Measurements from ENCODE around the gene SNED1. TPM values are rescaled to one million over a fixed set of nuclear protein-coding genes. Genes with fewer than 3 reads are reported as not detected.

Gene SNED1
- total RNA-seq, 2 experiments from 2014 or later, result 2.8 to 13.6 TPM

DNA sequence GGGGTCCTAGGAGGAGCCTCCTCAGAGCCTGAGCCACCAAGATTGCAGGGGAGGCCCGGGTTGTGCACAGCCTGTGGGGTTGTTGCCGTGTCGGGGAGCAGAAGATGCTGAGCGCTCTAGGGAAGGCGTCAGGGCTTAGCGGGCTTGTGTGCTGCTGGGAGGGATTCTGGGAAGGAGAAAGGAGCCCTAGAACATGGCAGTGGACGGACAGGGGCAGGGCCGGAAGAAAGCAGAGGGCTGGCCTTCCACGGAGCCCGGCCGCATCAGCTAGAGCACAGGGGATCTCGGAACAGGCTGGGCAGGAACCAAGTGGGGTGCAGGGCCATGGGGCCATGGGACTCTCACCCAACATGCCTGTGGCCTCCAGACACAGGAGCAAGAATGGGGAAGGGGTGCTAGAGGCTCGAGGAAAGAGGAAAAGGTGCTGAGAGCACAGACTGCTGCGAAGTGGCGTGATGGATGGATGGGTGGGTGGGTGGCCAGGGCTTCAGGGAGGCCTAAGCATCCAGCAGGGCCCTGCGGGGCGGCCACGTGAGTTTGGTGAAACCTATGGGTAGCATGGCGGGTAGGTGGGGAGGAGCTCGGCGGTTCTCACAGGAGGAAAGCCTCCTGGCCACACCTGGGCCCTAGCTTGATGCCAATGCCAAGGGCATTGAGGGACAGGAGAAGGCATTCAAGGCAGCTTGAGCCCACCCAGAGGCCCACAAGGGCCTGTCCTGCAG is 67.9 kb downstream of the SNED1 start:
- Histone ChIP-seq H3K79me2 (ENCODE audit: insufficient read depth, low read depth, low read length) (no peaks in the 10 kb centered on the region), H3K4me2 (ENCODE audit: low read length) (no peak overlapping the region), H3K4me3 (ENCODE audit: low read depth, low read length, poor library complexity, severe bottlenecking) (no peak overlapping the region), H3K4me1 (ENCODE audit: insufficient read depth, low read length, poor library complexity, severe bottlenecking) (no peaks in the 10 kb centered on the region), H3K27ac (ENCODE audit: low read depth, low read length, poor library complexity, severe bottlenecking) (no peak overlapping the region), H2AFZ (ENCODE audit: low read length) (no peak overlapping the region), H4K20me1 (ENCODE audit: insufficient read depth, low read length) (no peaks in the 10 kb centered on the region), H3K9me2 (ENCODE audit: insufficient read depth, low read length) (no peaks in the 10 kb centered on the region), H3K36me3 (ENCODE audit: insufficient read depth, low read length) (no peaks in the 10 kb centered on the region), H3K9me3 (ENCODE audit: low read length) (no peaks in the 10 kb centered on the region)
- intact Hi-C loops (cut with micrococcal nuclease; ENCODE audit: unreplicated experiment), result no loop called here
- POLR2A ChIA-PET, result no interaction called here
- TF ChIP-seq EZH2phosphoT487 (IDR thresholded peaks at IDR 0.05; ENCODE audit: borderline replicate concordance, low read depth, low read length) (no peak), CTCF (conservative IDR thresholded peaks at IDR 0.05; ENCODE audit: low read length) (no peak)
- BruUV-seq (replicated peaks), result no TSS peak
- CTCF ChIA-PET (ENCODE audit: unreplicated experiment), result no interaction called here
- DNase-seq (ENCODE audit: low spot score), result no peak

DNA sequence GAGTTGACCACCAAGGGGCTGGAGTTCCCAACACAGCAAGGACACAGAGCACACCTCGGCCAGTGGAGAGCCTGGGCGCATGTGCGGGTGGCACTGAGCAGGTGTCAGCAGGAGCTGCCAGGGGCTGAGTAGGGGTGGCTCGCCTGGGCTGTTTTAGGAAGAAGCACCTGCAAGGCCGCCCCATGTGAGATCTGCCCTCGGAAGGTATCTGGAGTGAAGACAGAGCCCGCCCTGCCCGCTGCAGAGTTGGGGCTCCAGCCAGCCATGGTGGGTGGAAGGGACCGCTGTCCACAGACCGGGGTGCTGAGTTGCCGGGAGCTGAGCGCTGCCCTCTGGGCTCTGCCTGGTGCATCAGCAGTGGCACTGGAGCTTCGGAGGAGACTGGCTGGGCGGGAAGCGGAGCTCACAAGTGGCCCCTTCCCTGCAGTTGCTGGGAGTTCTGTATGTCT is 68.5 kb downstream of the SNED1 start:
- ChIA-PET POLR2A (no interaction called here), CTCF (ENCODE audit: unreplicated experiment) (no interaction called here)
- no peaks in the 10 kb centered on the region for H3K4me1 ChIP-seq (ENCODE audit: insufficient read depth, low read length, poor library complexity, severe bottlenecking)
- DNase-seq (ENCODE audit: low spot score), result no peak
- H3K4me2 ChIP-seq (ENCODE audit: low read length), result no peak overlapping the region
- H4K20me1 ChIP-seq (ENCODE audit: insufficient read depth, low read length), result no peaks in the 10 kb centered on the region
- no TSS peak for BruUV-seq (replicated peaks)
- no peaks in the 10 kb centered on the region for H3K9me2 ChIP-seq (ENCODE audit: insufficient read depth, low read length)
- no peaks in the 10 kb centered on the region for H3K9me3 ChIP-seq (ENCODE audit: low read length)
- H3K27ac ChIP-seq (ENCODE audit: low read depth, low read length, poor library complexity, severe bottlenecking), result no peak overlapping the region
- H3K79me2 ChIP-seq (ENCODE audit: insufficient read depth, low read depth, low read length), result no peaks in the 10 kb centered on the region
- no peak overlapping the region for H3K4me3 ChIP-seq (ENCODE audit: low read depth, low read length, poor library complexity, severe bottlenecking)
- H3K36me3 ChIP-seq (ENCODE audit: insufficient read depth, low read length), result no peaks in the 10 kb centered on the region
- intact Hi-C loops (cut with micrococcal nuclease; ENCODE audit: unreplicated experiment), result no loop called here
- TF ChIP-seq CTCF (conservative IDR thresholded peaks at IDR 0.05; ENCODE audit: low read length) (no peak), EZH2phosphoT487 (IDR thresholded peaks at IDR 0.05; ENCODE audit: borderline replicate concordance, low read depth, low read length) (no peak)
- H2AFZ ChIP-seq (ENCODE audit: low read length), result no peak overlapping the region

- intact Hi-C loops (cut with micrococcal nuclease; ENCODE audit: unreplicated experiment), result no loop called here
- Histone ChIP-seq H2AFZ (ENCODE audit: low read length) (no peak overlapping the region), H3K4me1 (ENCODE audit: insufficient read depth, low read length, poor library complexity, severe bottlenecking) (no peaks in the 10 kb centered on the region), H3K4me3 (ENCODE audit: low read depth, low read length, poor library complexity, severe bottlenecking) (no peak overlapping the region), H3K36me3 (ENCODE audit: insufficient read depth, low read length) (no peaks in the 10 kb centered on the region), H3K79me2 (ENCODE audit: insufficient read depth, low read depth, low read length) (no peaks in the 10 kb centered on the region), H3K9me2 (ENCODE audit: insufficient read depth, low read length) (no peaks in the 10 kb centered on the region), H4K20me1 (ENCODE audit: insufficient read depth, low read length) (no peaks in the 10 kb centered on the region; the same call in 1 of the 2 replicates), H3K27ac (ENCODE audit: low read depth, low read length, poor library complexity, severe bottlenecking) (no peak overlapping the region), H3K9me3 (ENCODE audit: low read length) (no peaks in the 10 kb centered on the region), H3K4me2 (ENCODE audit: low read length) (no peak overlapping the region)
- POLR2A ChIA-PET, result no interaction called here
- TF ChIP-seq EZH2phosphoT487 (IDR thresholded peaks at IDR 0.05; ENCODE audit: borderline replicate concordance, low read depth, low read length), result no peak
- TF ChIP-seq CTCF (conservative IDR thresholded peaks at IDR 0.05; ENCODE audit: low read length), result no peak
- CTCF ChIA-PET (ENCODE audit: unreplicated experiment), result no interaction called here
- BruUV-seq (replicated peaks), result no TSS peak
- no peak for DNase-seq (ENCODE audit: low spot score)
These were observed 69.2 kb downstream of the SNED1 start for GRCh38 chr2:241067501-241068135.

Data from OCI-LY7 (cell line).